D341Med (cell line): ENCODE measurements around the gene STAG1.
"Not testable (repeated sequence)": the region's sequence is repeated elsewhere in the genome, so short reads cannot be mapped to it uniquely, and the experiment has no call there.

ENCODE experiments used
- DNase-seq: peaks from one replicate; pipeline ENCODE4 v3.0.0; 2012; ENCODE audit warnings: low spot score

Gene STAG1

DNA sequence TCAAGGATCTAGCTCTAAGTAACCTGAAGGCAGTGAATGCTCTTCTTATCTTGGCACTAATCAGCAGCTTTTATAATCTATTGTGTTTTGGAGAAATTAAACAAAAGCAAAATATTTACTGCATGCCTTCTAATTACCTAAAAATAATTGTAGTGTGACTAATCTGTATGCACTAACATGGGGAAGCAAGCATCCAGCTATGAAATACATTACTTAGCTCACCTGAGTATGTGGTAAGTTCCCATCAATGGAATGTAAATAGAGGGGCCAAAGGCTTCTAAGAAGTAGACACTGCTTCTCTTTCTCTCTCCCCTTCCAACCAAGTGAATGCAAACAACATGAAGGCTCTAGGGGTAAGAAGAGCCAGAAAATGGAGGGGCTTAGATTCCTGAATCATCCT lies 165.6 kb downstream of the STAG1 start:
- DNase-seq, result no peak

DNA sequence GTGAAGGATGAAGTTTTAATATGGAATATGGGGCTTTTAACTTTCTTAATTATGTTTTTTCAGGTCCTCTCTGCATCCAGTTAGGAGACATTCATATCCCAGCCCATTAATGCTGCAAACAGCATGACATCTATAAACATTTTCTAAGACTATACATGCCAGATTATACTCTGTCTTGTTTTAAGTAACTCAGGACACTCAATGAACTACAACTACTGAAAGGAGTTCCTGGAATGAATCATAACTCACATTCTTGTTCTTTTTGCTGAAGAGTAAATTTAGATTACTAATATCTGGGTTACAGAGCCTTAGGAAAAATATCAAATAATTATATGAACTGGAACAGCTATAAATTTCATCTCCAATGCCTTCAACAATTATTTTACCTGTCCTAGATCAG lies 167.4 kb downstream of the STAG1 start:
- DNase-seq, result no peak

GRCh38 chr3:136583823-136584222 lies 168.4 kb downstream of the STAG1 start:
- DNase-seq, result no peak

DNA sequence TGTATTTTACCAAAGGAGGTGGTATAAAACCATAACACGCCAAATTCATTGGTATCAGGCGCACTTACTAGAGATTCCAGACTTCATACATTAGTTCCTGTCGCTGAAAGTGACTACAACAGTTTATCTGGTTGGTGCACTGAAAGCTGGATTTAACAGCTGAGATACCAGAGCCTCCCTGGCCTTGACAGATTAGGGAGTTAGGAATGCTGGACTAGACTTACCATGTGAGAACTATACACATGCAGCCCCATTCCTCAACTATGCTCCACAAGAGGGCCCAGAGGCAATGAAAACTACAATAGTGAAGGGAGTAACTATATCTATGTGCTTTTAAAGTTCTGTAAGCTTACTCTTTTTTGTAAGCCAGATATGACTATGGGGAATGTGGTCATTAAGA lies 174.4 kb downstream of the STAG1 start:
- DNase-seq, result no peak

GRCh38 chr3:136576279-136577009 lies 175.7 kb downstream of the STAG1 start:
- no peak for DNase-seq

DNA sequence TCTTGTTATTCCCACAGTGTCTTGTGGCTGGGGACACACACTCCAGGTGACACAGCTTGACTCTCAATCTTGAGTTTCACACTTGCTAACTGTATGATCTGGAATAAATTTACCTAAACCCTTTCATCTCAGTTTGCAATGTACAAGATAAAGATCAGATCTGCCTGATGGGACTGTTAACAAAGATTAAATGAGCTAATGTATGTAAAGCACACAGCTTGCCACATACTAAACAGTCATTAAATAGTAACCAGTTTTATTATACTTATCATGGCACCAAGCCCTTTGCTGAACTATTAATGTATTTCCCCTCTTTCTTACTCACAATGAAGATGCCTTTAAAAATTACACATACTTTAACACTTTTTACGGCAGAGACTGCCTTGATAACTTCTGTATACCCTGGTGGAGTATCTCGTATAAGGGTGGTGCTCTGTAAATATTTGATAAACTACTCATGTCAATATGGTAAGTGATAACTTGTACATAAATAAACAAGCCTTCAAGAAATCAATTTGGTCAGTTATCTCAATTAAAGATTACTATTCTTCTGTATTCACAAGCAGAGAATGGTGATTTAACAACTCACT lies 184.5 kb downstream of the STAG1 start:
- no peak for DNase-seq

GRCh38 chr3:136564962-136565361 lies 187.2 kb downstream of the STAG1 start:
- DNase-seq, result not testable (repeated sequence)

- DNase-seq, result no peak
Observed at GRCh38 chr3:136562026-136562425, 190.2 kb downstream of the STAG1 start.

- no peak for DNase-seq
Observed at GRCh38 chr3:136559896-136560295, 192.3 kb downstream of the STAG1 start.

DNA sequence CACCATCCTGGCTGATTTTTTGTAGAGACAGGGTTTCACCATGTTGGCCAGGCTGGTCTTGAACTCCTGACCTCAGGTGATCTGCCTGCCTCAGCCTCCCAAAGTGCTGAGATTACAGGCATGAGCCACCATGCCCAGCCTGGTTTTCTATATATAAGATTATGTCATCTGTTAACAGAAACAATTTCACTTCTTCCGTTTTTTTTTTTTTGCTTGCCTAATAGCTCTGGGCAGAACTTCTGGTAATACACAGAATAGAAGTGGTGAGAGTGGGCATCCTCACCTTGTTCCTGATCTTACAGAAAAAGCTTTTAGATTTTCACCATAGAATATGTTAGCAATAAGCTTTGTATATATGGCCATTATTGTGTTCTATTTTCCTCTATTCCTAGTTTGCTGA lies 202.7 kb downstream of the STAG1 start:
- not testable (repeated sequence) for DNase-seq

- DNase-seq, result no peak
Observed at GRCh38 chr3:136547293-136547692, 204.9 kb downstream of the STAG1 start.

DNA sequence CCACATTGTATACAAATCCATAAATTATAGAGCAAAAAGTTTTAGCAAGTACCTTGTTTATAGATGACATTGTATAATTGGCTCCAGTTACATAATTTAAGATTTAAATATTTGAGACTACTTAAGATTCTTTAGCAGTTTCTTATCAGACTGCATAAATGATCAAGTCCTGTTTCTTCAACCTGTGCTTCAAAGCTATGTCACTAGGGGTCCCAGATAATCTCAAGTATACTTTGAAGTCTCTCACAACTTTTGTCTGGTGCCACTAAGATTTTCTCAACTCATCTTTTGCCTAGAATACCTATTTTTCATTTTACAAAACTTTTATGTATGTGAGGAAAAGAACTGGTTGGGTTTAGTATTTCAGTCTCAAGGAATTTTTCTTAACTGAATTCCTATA lies 205.5 kb downstream of the STAG1 start:
- no peak for DNase-seq

DNA sequence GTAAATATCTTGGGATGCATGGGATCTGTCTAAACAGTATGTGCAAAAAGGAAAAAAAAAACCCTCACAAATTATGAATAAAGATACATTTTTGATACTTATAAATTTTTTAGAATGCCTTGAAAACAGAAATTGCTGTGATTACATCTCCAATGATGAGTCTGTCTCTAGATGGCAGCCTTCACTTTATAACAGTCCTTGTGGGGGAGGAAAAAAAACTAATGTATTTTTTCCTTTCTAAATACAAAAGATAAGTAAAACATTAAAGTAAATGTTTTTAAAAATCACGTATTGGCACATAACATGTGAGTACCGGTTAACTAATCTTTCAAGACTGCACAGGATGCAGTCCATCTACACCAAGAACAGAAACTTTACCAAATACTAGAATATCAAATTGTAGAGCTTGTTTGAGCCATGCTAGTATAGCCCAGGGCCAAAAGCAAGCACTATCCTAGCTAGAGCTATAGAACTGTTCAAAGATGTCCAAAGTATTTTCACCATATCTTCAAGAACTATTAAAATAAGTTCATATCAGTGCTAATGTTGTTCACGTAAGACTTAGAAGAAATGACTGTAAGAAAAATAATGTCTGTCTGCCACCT lies 206.4 kb downstream of the STAG1 start:
- no peak for DNase-seq

GRCh38 chr3:136544532-136544931 lies 207.6 kb downstream of the STAG1 start:
- no peak for DNase-seq

DNA sequence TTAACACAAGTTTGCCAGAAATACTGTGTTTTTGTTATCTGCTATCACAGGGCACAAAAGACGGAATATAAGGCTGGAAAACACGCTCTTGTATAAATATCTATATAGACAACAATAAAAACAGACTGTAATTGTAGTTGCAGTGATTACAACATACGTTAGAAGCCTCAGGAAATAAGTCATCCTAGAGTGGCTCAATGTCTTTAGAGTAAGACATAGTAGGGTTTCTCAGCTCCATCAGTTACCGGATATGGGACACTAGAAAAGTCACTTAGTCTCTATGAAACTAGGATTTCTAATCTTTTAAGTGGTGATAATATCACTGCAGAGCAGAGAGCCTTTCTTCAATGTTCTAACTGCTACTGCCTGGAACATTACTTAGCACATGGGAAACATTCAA lies 208.8 kb downstream of the STAG1 start:
- DNase-seq, result no peak

GRCh38 chr3:136535906-136536305 lies 216.3 kb downstream of the STAG1 start:
- no peak for DNase-seq

GRCh38 chr3:136532766-136533165 lies 219.4 kb downstream of the STAG1 start:
- DNase-seq, result no peak

- DNase-seq, result no peak
Observed at GRCh38 chr3:136518102-136518501, 234.1 kb downstream of the STAG1 start.

DNA sequence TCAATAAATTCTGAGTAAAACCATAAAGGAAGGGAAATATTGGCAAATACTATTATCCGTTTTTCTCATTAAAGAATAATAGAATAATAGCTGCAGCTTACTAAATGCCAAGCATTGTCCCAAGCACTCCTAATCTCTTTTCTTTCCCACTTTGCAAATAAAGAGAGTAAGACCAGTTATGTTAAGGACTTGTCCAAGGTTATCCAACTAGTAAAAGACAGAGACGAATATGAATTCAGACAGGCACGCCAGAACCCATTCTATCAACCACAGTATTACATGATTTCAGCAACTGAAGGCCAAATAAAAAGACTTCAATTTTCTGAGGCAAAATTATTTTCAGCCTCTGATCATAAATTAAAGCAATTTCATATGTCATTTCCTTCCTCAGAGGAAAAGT lies 235.5 kb downstream of the STAG1 start:
- DNase-seq, result no peak

DNA sequence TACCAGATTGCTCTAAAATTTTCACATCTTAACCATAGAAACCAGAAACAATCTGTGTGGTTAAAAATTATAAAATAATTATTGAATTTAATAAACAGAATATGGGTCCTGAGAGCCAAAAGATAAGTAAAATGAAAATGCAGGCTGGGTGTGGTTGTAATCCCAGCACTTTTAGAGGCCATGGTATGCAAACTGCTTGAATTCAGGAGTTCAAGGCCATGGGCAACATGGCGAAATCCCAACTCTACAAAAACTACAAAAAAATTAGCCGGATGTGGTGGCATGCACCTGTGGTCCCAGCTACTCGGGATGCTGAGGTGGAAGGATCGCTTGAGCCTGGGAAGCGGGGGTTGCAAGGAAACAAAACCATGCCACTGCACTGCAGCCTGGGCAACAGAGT lies 236.1 kb downstream of the STAG1 start:
- no peak for DNase-seq

DNA sequence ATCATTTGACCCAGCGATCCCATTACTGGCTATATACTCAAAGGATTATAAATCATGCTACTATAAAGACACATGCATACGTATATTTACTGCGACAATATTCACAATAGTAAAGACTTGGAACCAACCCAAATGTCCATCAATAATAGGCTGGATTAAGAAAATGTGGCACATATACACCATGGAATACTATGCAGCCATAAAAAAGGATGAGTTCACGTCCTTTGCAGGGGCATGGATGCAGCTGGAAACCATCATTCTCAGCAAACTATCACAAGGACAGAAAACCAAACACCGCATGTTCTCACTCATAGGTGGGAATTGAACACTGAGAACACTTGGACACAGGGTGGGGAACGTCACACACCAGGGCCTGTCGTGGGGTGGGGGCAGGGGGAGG lies 237.6 kb downstream of the STAG1 start:
- DNase-seq, result not testable (repeated sequence)

DNA sequence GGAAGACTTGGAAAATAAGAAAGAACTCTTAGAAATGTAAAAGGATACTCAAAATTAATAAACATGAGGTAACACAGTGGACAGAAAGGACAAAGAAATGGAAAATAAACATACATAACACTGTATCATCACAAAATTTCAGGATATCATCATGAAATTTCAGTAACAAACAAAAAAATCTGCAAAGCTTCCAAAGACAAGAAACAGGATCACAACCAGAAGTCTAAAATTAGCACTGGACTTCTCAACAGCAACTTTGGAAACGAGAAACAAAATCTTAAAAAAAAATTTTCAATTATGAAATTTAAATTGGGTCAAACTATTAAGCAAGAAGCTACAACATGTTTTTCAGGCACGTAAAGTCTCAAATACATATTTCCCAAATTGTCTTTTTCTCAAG lies 238.8 kb downstream of the STAG1 start:
- DNase-seq, result no peak

- DNase-seq, result no peak
Observed at GRCh38 chr3:136512381-136512780, 239.8 kb downstream of the STAG1 start.

GRCh38 chr3:136505676-136506075 lies 246.5 kb downstream of the STAG1 start:
- no peak for DNase-seq
